Measurements from ENCODE around the gene TCTN3.
"Not testable (repeated sequence)": the region's sequence is repeated elsewhere in the genome, so short reads cannot be mapped to it uniquely, and the experiment has no call there.

Gene TCTN3

DNA sequence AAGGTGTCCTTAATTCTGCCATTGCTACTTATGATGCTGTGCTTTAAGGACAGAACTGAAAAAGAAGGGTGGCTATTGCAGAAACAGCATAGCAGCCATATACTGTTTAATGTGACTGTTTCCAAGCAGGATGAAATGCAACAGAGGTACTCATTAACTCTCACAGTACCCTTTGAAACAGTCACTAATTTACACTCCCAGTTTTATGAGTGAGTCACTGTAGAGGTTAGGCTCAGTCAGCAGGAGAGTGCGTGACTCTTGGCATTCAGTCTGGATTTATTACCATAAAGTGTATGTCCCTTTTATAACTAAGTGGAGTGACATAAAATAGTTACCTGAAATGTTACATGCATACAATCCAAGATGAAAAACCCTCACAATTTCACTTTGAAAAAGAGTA, 64.9 kb downstream of the TCTN3 start:
- DNase-seq (ENCODE audit: low spot score), result no peak

- DNase-seq (ENCODE audit: low spot score), result no peak
Observed at GRCh38 chr10:95626500-95626899, 67.2 kb downstream of the TCTN3 start.

DNA sequence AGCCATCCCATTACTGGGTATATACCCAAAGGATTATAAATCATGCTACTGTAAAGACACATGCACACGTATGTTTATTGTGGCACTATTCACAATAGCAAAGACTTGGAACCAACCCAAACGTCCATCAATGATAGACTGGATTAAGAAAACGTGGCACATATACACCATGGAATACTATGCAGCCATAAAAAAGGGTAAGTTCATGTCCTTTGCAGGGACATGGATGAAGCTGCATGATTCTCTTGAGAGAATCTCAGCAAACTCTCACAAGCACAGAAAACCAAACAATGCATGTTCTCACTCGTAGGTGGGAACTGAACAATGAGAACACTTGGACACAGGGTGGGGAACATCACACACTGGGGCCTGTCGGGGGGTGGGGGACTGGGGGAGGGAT, 73.3 kb downstream of the TCTN3 start:
- not testable (repeated sequence) for DNase-seq (ENCODE audit: low spot score)

GRCh38 chr10:95618101-95618500, 75.6 kb downstream of the TCTN3 start:
- no peak for DNase-seq (ENCODE audit: low spot score)

DNA sequence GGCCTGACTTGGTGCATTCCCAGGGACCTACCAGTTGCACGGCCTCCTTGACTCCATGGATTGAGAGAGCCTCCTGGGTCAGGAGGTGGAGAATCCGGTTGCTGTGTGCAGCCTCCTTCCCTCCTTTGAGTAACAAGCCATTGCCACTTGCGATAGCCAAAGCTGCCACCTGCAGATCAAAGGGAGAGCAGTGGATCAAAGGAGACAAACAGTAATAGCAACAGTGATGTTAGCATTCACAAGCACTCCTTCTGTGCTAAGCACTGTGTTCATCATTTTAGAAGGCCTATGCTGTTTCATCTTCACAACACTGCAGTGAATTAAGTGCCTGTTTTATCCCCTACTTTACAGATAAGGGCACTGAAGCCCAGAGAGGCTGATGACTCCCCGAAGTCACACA, 77.3 kb downstream of the TCTN3 start:
- DNase-seq (ENCODE audit: low spot score), result no peak

Measured in D341Med (cell line).